IMR-90 (cell line): ENCODE measurements around the gene SELENOV. TPM values are rescaled to one million over a fixed set of nuclear protein-coding genes. Genes with fewer than 3 reads are reported as not detected.

Source experiments
- ATAC-seq: fragments of 200-7000 bp; cut with Tn5 transposase; 2 replicates; pipeline ENCODE4 v1.9.1; 2020; ENCODE audit warnings: low read depth, mild to moderate bottlenecking, moderate library complexity
- BruUV-seq: library from RNA; stranded (reverse); fragments of 400-500 nt; replicated peaks from 2 replicates; lab custom pipeline; 2021; lab: Mats Ljungman, UMichigan
- CTCF ChIA-PET: fragments of 300-600 bp; formaldehyde crosslinking; extraction: SDS; loops from one replicate; lab custom pipeline; 2021; ENCODE audit warnings: antibody characterized with exemption; lab: Yijun Ruan, JAX
- POLR2A ChIA-PET: fragments of 300-600 bp; sonication (Branson Sonifier 250); formaldehyde crosslinking; loops from one replicate; lab custom pipeline; 2022; ENCODE audit warnings: antibody characterized with exemption; ENCODE audit not compliant: unreplicated experiment; lab: Charles Lee
- DNase-seq: peaks from one replicate; pipeline ENCODE4 v3.0.0; 2013
- H2AFZ ChIP-seq: replicated peaks from 2 replicates; pipeline ENCODE3; 2013; ENCODE audit warnings: low read length, mild to moderate bottlenecking; ENCODE audit not compliant: poor library complexity
- H2AK5ac ChIP-seq: 2 replicates; pipeline ENCODE4 v1.6.1; 2013; ENCODE audit warnings: low read depth, low read length, inconsistent platforms
- H2AK9ac ChIP-seq: replicated peaks from 2 replicates; pipeline ENCODE3; 2013; ENCODE audit warnings: mild to moderate bottlenecking, low read depth, low read length, moderate library complexity; ENCODE audit not compliant: poor library complexity
- H2BK120ac ChIP-seq: 2 replicates; pipeline ENCODE4 v1.6.1; 2013; ENCODE audit warnings: low read depth, low read length, inconsistent platforms
- H2BK15ac ChIP-seq: 3 replicates; pipeline ENCODE4 v1.6.1; 2013; ENCODE audit warnings: low read depth, low read length, inconsistent platforms
- H2BK20ac ChIP-seq: 2 replicates; pipeline ENCODE4 v1.6.1; 2013; ENCODE audit warnings: low read depth, mild to moderate bottlenecking, inconsistent platforms, low read length, moderate library complexity
- H2BK5ac ChIP-seq: 2 replicates; pipeline ENCODE4 v1.6.1; 2013; ENCODE audit warnings: mild to moderate bottlenecking, low read depth, low read length, inconsistent platforms; ENCODE audit not compliant: poor library complexity, severe bottlenecking
- H3K14ac ChIP-seq: replicated peaks from 2 replicates; pipeline ENCODE4 v1.6.1; 2013; ENCODE audit warnings: low read depth, low read length, inconsistent platforms
- H3K18ac ChIP-seq: 2 replicates; pipeline ENCODE4 v1.6.1; 2013; ENCODE audit warnings: low read depth, low read length, control low read depth
- H3K23ac ChIP-seq: 2 replicates; pipeline ENCODE4 v1.6.1; 2013; ENCODE audit warnings: low read depth, low read length, inconsistent platforms
- H3K27ac ChIP-seq: 2 replicates; pipeline ENCODE4 v1.5.1; 2013; ENCODE audit warnings: mild to moderate bottlenecking, control low read depth, low read length; ENCODE audit not compliant: insufficient read depth
- H3K27me3 ChIP-seq: 2 replicates; pipeline ENCODE4 v1.6.1; 2013; ENCODE audit warnings: low read length; ENCODE audit not compliant: control insufficient read depth, insufficient read depth
- H3K36me3 ChIP-seq: 2 replicates; pipeline ENCODE4 v1.6.1; 2013; ENCODE audit warnings: low read length, mixed read lengths; ENCODE audit not compliant: control insufficient read depth, insufficient read depth
- H3K4ac ChIP-seq: 2 replicates; pipeline ENCODE4 v1.6.1; 2013; ENCODE audit warnings: low read depth, low read length, inconsistent platforms
- H3K4me1 ChIP-seq: 2 replicates; pipeline ENCODE4 v1.6.1; 2013; ENCODE audit warnings: low read length, mixed read lengths; ENCODE audit not compliant: control insufficient read depth, insufficient read depth
- H3K4me2 ChIP-seq: 2 replicates; pipeline ENCODE4 v1.6.1; 2013; ENCODE audit warnings: low read depth, mild to moderate bottlenecking, control low read depth, low read length, moderate library complexity
- H3K4me3 ChIP-seq: 2 replicates; pipeline ENCODE4 v1.5.1; 2013; ENCODE audit warnings: low read depth, mild to moderate bottlenecking, control low read depth, low read length, moderate library complexity; ENCODE audit not compliant: insufficient read depth
- H3K56ac ChIP-seq: 2 replicates; pipeline ENCODE4 v1.6.1; 2013; ENCODE audit warnings: low read length, inconsistent platforms; ENCODE audit not compliant: insufficient read depth; ENCODE audit errors: extremely low read depth
- H3K79me1 ChIP-seq, 2 experiments: 2 replicates each; pipeline ENCODE4 v1.6.1; 2013; ENCODE audit warnings: low read length in 2 of 2, inconsistent platforms in 1 of 2, low read depth in 1 of 2
- H3K9ac ChIP-seq: 2 replicates; pipeline ENCODE4 v1.6.1; 2013; ENCODE audit warnings: low read depth, low read length, control low read depth
- H3K9me1 ChIP-seq: 2 replicates; pipeline ENCODE4 v1.6.1; 2013; ENCODE audit warnings: low read length, inconsistent platforms; ENCODE audit not compliant: insufficient read depth
- H3K9me3 ChIP-seq: 2 replicates; pipeline ENCODE4 v1.6.1; 2013; ENCODE audit warnings: low read length; ENCODE audit not compliant: control insufficient read depth, insufficient read depth
- H4K20me1 ChIP-seq: 2 replicates; pipeline ENCODE4 v1.6.1; 2013; ENCODE audit warnings: low read length, inconsistent platforms; ENCODE audit not compliant: insufficient read depth
- H4K5ac ChIP-seq: 2 replicates; pipeline ENCODE4 v1.6.1; 2013; ENCODE audit warnings: mild to moderate bottlenecking, low read depth, low read length, control low read depth
- H4K8ac ChIP-seq, 2 experiments: 2 replicates each; pipeline ENCODE4 v1.6.1; 2013; ENCODE audit warnings: low read depth in 2 of 2, low read length in 2 of 2, control low read depth in 1 of 2, inconsistent platforms in 1 of 2
- H4K91ac ChIP-seq: 2 replicates; pipeline ENCODE4 v1.6.1; 2013; ENCODE audit warnings: low read depth, low read length, inconsistent platforms; ENCODE audit not compliant: insufficient read depth
- BHLHE40 ChIP-seq: fragments of 150-350 bp; IDR thresholded peaks from 2 replicates; pipeline ENCODE4 v1.6.1; 2016; ENCODE audit warnings: mild to moderate bottlenecking, low read depth, low read length
- CEBPB ChIP-seq: IDR thresholded peaks from 2 replicates; pipeline ENCODE4 v1.6.1; 2012; ENCODE audit warnings: low read depth, low read length, improper control_type of control experiment
- CHD1 ChIP-seq: IDR thresholded peaks from 2 replicates; pipeline ENCODE4 v1.6.1; 2012; ENCODE audit warnings: low read depth, low read length, improper control_type of control experiment
- FOS ChIP-seq: fragments of 150-350 bp; IDR thresholded peaks from 2 replicates; pipeline ENCODE4 v1.6.1; 2016; ENCODE audit warnings: low read depth, low read length
- MAFK ChIP-seq: IDR thresholded peaks from 2 replicates; pipeline ENCODE4 v1.6.1; 2012; ENCODE audit warnings: low read depth, low read length, improper control_type of control experiment
- MAZ ChIP-seq: IDR thresholded peaks from 2 replicates; pipeline ENCODE4 v1.6.1; 2012; ENCODE audit warnings: low read depth, mild to moderate bottlenecking, low read length, improper control_type of control experiment, moderate library complexity, borderline replicate concordance
- MXI1 ChIP-seq: IDR thresholded peaks from 2 replicates; pipeline ENCODE4 v1.6.1; 2012; ENCODE audit warnings: low read depth, mild to moderate bottlenecking, low read length, moderate library complexity, borderline replicate concordance
- NFE2L2 ChIP-seq: fragments of 150-350 bp; IDR thresholded peaks from 2 replicates; pipeline ENCODE4 v1.6.1; 2016; ENCODE audit warnings: low read depth, mild to moderate bottlenecking, low read length
- POLR2A ChIP-seq: IDR thresholded peaks from 2 replicates; pipeline ENCODE4 v1.6.1; 2012; ENCODE audit warnings: mild to moderate bottlenecking, low read depth, low read length
- RCOR1 ChIP-seq: IDR thresholded peaks from 2 replicates; pipeline ENCODE4 v1.6.1; 2012; ENCODE audit warnings: mild to moderate bottlenecking, low read length, improper control_type of control experiment; ENCODE audit not compliant: insufficient replicate concordance
- RFX5 ChIP-seq: IDR thresholded peaks from 2 replicates; pipeline ENCODE4 v1.8.0; 2012; ENCODE audit warnings: low read depth, mild to moderate bottlenecking, low read length, moderate library complexity
- SMC3 ChIP-seq: fragments of 150-350 bp; IDR thresholded peaks from 2 replicates; pipeline ENCODE4 v1.6.1; 2016; ENCODE audit warnings: low read depth, mild to moderate bottlenecking, antibody characterized with exemption, low read length, moderate library complexity
- WGBS, 2 experiments: methylation state at CpG; one replicate each; pipeline versions ENCODE4 v1.1.5 to v1.1.7; 2013; ENCODE audit warnings: missing lambda C conversion rate in 2 of 2; ENCODE audit not compliant: insufficient read length in 1 of 2; ENCODE audit errors: extremely low coverage in 2 of 2; 5-methylcytosine and 5-hydroxymethylcytosine counted together
- dilution Hi-C: fragments of 300-500 bp; cut with HindIII; formaldehyde crosslinking; loops from one replicate; pipeline ENCODE4 v1.14.3; 2018; ENCODE audit warnings: low sequenced_read_pairs; ENCODE audit not compliant: unreplicated experiment
- in situ Hi-C: fragments of 300-500 bp; cut with MboI; formaldehyde crosslinking; loops from 3 replicates; pipeline ENCODE4 v1.14.3; 2019; ENCODE audit warnings: low sequenced_read_pairs, inconsistent platforms, mixed read lengths
- intact Hi-C: fragments of 100-400 bp; cut with micrococcal nuclease; formaldehyde crosslinking; loops from 2 replicates; pipeline ENCODE4 v1.10.0; 2022
- polyA plus RNA-seq, 3 experiments: library from polyadenylated mRNA; depleted of rRNA; stranded (reverse); fragments of >200 nt; gene quantifications; 2 replicates each; pipeline ENCODE4 v1.2.3, GENCODE V29; 2012; ENCODE audit warnings: low replicate concordance in 1 of 3
- total RNA-seq: library from RNA; depleted of rRNA; stranded (reverse); fragments of >200 nt; gene quantifications from 2 replicates; pipeline ENCODE4 v1.2.3, GENCODE V29; 2012
- TF ChIP-seq, protein P1 (sequence below): fragments of 150-350 bp; IDR thresholded peaks from 2 replicates; pipeline ENCODE4 v1.6.1; 2017; ENCODE audit warnings: mild to moderate bottlenecking, antibody characterized with exemption, low read length, low read depth
- TF ChIP-seq, protein P2 (sequence below): conservative IDR thresholded peaks from 2 replicates; pipeline ENCODE4 v1.5.1; 2012; ENCODE audit warnings: mild to moderate bottlenecking, low read depth, low read length, improper control_type of control experiment
- TF ChIP-seq, protein P3 (sequence below): fragments of 150-350 bp; IDR thresholded peaks from 2 replicates; pipeline ENCODE4 v1.6.1; 2016; ENCODE audit warnings: low read depth, mild to moderate bottlenecking, low read length, moderate library complexity, borderline replicate concordance

The SELENOV gene
- total and polyA plus RNA-seq, 2 of the 4 experiments (the other 2 are of a cell fraction): not detected

DNA sequence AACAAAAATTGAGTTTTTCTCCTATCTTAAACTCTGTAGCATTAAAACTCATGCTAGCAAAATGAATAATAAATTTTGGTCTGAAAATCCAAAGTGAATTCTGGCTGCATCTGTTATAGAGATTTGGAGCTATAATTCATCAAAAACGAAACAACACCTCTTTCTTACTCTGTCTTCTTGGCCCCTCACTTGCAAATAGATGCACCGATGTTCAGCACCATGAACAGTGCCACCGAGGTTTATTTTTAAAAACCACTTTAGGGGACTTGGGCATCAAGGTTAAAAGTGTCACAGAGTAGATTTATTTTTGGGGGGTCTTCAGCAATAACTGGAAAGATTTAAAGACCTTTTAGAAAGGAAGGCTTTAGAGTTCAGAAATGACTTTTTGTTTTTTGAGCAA lies 51.1 kb downstream of the SELENOV start:
- Histone ChIP-seq H2AK5ac (no peak overlapping the region), H4K20me1 (no peaks in the 10 kb centered on the region), H2BK120ac (no peak overlapping the region), H3K14ac (no peak overlapping the region), H3K9me3 (no peaks in the 10 kb centered on the region), H3K36me3 (no peaks in the 10 kb centered on the region), H2BK5ac (no peak overlapping the region), H3K27me3 (no peaks in the 10 kb centered on the region; the same call in 1 of the 2 replicates), H3K4ac (no peak overlapping the region), H3K79me1 (no peaks in the 10 kb centered on the region), H4K5ac (no peak overlapping the region), H3K4me1 (no peaks in the 10 kb centered on the region), H3K23ac (no peak overlapping the region), H3K56ac (no peak overlapping the region), H2BK15ac (no peak overlapping the region), H4K8ac (no peak overlapping the region), H3K4me3 (no peak overlapping the region), H2BK20ac (no peak overlapping the region), H3K9me1 (peaks cover 2% of the 10 kb centered on the region; the same call in 1 of the 2 replicates), H2AK9ac (no peak overlapping the region), H4K91ac (no peak overlapping the region), H3K4me2 (no peak overlapping the region), H3K9ac (no peak overlapping the region), H3K27ac (no peak overlapping the region), H2AFZ (no peak overlapping the region), H3K18ac (no peak overlapping the region)
- intact Hi-C loops (no loop called here), dilution Hi-C loops (no loop called here), in situ Hi-C loops (no loop called here)
- no peak for DNase-seq
- TF ChIP-seq, protein P1, sequence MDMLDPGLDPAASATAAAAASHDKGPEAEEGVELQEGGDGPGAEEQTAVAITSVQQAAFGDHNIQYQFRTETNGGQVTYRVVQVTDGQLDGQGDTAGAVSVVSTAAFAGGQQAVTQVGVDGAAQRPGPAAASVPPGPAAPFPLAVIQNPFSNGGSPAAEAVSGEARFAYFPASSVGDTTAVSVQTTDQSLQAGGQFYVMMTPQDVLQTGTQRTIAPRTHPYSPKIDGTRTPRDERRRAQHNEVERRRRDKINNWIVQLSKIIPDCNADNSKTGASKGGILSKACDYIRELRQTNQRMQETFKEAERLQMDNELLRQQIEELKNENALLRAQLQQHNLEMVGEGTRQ: no peak
- no peak for TF ChIP-seq POLR2A
- no peak for TF ChIP-seq CHD1
- no peak for TF ChIP-seq RCOR1
- no peak for TF ChIP-seq NFE2L2
- TF ChIP-seq CEBPB: no peak
- no peak for TF ChIP-seq MAFK
- no peak for TF ChIP-seq RFX5
- TF ChIP-seq MAZ: no peak
- TF ChIP-seq MXI1: no peak
- TF ChIP-seq SMC3: no peak
- TF ChIP-seq, protein P2, sequence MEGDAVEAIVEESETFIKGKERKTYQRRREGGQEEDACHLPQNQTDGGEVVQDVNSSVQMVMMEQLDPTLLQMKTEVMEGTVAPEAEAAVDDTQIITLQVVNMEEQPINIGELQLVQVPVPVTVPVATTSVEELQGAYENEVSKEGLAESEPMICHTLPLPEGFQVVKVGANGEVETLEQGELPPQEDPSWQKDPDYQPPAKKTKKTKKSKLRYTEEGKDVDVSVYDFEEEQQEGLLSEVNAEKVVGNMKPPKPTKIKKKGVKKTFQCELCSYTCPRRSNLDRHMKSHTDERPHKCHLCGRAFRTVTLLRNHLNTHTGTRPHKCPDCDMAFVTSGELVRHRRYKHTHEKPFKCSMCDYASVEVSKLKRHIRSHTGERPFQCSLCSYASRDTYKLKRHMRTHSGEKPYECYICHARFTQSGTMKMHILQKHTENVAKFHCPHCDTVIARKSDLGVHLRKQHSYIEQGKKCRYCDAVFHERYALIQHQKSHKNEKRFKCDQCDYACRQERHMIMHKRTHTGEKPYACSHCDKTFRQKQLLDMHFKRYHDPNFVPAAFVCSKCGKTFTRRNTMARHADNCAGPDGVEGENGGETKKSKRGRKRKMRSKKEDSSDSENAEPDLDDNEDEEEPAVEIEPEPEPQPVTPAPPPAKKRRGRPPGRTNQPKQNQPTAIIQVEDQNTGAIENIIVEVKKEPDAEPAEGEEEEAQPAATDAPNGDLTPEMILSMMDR: no peak
- no peak for TF ChIP-seq BHLHE40
- no peak for TF ChIP-seq FOS
- TF ChIP-seq, protein P3, sequence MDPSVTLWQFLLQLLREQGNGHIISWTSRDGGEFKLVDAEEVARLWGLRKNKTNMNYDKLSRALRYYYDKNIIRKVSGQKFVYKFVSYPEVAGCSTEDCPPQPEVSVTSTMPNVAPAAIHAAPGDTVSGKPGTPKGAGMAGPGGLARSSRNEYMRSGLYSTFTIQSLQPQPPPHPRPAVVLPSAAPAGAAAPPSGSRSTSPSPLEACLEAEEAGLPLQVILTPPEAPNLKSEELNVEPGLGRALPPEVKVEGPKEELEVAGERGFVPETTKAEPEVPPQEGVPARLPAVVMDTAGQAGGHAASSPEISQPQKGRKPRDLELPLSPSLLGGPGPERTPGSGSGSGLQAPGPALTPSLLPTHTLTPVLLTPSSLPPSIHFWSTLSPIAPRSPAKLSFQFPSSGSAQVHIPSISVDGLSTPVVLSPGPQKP: no peak
- ChIA-PET CTCF (no interaction called here), POLR2A (no interaction called here)
- no peak for ATAC-seq
- BruUV-seq: no TSS peak
- no CpG with 5 or more reads among the region's 3 CpGs for WGBS, 2 experiments
